Right hindlimb (tissue), 1 donor: Measurements from ENCODE around the gene SLC35G6.
"Not testable (repeated sequence)": the region's sequence is repeated elsewhere in the genome, so short reads cannot be mapped to it uniquely, and the experiment has no call there.

Experiments
- DNase-seq: peaks from one replicate; pipeline ENCODE4 v3.0.0-alpha.2; 2018

The SLC35G6 gene

DNA sequence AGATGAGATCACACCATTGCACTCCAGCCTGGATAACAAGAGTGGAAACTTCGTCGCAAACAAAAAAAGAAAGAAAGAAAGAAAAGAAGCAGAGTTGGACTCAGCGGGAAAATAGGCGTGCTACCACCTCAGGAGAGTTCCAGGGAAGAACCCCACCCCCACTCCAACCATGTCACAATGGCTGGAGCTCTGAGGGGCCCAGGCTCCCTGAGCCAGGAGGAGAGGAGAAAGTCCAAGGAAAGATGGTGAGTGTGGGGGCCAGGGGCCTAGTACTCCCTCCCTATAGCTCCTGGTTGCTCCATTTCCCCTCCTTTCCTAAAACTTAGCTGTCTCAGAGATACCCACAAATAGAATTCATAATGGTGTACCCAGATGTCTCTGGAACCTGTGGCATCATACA lies at the start of gene SLC35G6:
SLC35G6 (plus strand) TSS at position 172 of the 400 bp plus-strand sequence; CDS start at position 243, 71 bp downstream.
- not testable (repeated sequence) for DNase-seq

DNA sequence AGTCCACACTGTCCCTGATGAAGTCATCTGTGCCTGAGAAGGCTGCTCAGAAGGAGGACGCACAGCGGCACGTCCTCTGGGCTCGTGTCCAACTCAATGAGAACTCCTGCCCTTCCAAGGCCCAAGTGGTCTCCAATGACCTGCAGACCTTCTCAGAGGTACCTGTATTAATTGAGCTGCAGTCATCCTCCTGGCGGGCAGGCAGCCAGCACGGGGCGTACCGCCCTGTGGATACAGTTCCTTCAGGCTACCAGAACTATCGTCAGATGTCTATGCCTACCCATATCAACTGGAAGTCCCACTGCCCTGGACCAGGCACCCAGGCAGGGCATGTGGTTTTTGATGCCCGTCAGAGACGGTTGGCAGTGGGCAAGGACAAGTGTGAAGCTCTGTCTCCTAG lies 49.0 kb upstream of the SLC35G6 start:
- no peak for DNase-seq

DNA sequence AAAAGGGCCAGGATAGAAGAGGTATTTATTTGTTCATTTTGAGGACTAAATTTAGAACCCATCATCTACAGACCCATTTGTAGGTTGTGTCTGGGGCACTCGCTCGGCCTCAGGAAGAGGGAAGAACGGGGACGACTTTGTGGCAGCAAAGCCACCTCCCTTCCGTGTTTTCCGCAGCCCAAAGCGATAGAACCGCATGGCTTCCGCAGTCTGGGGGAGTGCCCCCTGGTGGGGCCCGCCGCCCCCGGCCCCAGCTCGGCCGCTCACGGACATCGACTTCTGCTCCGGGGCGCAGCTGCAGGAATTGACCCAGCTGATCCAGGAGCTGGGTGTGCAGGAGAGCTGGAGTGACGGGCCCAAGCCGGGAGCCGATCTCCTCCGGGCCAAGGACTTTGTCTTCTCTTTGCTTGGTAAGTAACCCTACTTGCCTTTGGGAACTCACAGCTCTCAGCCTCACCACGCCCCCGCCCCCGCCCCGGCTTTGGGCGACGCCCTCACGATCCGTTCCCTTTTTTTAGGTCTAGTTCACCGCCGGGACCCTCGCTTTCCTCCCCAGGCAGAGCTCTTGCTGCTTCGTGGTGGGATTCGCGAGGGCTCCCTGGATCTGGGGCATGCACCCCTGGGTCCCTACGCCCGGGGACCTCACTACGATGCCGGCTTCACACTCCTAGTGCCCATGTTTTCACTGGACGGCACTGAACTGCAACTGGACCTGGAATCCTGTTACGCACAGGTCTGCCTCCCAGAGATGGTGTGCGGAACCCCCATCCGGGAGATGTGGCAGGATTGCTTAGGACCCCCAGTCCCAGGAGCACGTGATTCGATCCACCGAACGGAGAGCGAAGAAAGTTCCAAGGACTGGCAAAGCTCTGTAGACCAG lies 45.3 kb upstream of the SLC35G6 start:
- DNase-seq = peak; percentile 50

DNA sequence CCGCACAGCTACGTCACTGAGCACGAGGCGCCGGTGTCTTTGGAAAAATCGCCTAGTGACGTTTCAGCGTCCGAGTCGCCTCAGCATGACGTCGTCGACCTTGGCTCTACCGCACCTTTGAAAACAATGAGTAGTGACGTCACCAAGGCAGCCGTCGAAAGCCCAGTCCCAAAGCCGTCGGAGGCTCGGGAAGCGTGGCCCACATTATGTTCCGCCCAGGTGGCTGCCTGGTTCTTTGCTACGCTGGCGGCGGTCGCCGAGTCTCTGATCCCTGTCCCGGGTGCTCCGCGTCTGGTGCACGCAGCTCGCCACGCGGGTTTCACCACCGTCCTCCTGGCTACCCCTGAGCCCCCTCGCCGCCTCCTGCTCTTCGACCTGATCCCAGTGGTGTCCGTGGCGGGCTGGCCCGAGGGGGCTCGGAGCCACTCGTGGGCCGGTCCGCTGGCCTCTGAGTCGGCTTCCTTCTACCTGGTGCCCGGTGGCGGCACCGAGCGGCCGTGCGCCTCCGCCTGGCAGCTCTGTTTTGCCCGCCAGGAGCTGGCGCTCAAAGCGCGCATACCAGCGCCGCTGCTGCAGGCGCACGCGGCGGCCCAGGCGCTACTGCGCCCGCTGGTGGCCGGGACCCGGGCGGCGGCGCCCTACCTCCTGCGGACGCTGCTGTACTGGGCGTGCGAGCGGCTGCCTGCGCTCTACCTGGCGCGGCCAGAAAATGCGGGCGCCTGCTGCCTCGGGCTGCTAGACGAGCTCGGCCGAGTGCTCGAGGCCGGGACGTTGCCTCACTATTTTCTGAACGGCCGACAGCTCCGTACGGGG lies 44.5 kb upstream of the SLC35G6 start:
- DNase-seq = peak; percentile 83

DNA sequence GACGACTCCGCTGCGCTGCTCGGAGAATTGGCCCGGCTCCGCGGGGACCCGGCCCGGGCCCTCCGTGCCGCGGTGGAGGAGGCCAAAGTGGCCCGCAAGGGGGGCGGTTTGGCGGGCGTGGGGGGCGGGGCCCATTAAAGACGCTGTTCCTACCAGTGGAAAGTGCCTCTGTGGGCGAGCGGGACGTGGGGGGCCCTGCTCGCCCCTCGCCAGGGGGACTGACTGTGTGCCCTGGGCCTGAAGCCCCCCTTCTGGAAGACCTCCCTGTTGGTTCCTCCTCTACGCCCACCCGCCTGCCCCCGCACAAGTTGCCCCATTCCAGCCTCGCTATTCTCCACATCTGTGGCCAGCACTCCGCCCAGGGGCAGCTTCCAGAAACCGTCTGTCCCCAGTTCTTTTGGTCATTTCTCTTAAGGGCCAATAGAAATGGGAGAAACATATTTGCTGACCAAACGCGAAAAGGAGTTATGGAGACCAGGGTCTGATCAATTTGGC lies 43.8 kb upstream of the SLC35G6 start:
- no peak for DNase-seq

DNA sequence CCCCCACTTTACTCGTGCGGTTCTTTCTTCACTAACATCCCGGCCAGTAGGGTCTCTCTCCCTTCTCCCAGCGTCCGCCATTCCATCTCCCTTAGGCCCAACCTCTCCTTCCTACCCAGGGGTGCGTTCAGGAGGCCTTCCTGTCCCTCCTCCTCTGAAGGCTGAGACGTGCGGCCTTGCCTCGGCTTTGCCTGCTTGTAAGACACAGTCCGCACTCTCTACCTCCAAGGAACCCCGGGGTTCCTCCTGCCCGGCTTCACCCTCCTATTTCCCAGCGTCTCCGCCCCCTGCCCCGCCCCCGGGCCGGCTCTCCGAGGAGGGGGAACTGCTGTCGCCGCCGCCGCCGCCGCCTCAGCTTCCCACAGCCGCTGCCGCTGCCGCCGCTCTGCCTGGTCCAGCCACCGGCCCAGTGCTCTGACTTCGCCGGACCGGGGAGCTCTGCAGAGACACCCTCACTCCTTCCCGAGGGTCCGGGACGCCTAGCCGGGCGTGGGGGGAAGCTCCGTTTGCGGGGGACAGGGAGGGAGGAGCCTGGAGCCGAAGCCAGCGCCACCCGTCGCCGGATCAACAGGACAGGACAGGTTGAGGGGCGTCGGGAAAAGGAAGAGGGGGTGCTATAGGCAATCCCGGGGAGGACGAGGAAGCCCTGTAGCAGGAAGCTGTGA lies 43.2 kb upstream of the SLC35G6 start:
- peak; percentile 77 for DNase-seq

DNA sequence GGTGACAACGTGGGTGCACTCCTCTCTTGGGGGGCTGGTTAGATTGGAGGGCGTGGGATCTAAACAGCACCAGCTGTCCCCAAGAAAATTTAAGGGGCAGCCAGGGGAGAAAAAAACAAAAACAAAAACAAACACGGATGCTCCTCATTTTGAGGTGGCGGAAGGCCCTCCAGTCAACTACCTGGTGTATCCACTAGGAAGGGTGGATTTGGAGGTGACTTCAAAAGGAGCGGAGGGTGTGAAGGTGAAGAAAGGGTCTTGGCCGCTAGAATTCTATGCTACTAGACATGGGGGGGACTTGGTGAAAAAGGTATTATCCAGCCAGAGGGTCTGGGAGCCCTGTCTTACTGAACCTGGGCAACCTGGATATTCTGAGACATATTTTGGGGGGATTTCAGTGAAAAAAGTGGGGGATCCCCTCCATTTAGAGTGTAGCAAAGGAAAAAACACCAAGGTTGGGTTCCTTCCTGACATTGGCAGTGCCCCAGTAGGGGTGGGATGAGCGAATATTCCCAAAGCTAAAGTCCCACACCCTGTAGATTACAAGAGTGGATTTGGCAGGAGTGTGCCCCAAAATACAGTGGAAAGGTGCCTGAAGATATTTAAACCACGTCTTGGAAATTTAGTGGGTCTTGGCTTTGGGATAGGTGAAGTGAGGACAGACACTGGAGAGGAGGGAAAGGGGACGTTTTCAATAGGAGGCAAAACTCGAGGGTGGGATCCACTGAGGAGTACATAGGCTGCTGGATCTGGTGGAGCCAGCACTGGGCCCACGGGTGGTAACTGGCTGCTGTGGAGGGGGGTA lies 42.4 kb upstream of the SLC35G6 start:
- no peak for DNase-seq

DNA sequence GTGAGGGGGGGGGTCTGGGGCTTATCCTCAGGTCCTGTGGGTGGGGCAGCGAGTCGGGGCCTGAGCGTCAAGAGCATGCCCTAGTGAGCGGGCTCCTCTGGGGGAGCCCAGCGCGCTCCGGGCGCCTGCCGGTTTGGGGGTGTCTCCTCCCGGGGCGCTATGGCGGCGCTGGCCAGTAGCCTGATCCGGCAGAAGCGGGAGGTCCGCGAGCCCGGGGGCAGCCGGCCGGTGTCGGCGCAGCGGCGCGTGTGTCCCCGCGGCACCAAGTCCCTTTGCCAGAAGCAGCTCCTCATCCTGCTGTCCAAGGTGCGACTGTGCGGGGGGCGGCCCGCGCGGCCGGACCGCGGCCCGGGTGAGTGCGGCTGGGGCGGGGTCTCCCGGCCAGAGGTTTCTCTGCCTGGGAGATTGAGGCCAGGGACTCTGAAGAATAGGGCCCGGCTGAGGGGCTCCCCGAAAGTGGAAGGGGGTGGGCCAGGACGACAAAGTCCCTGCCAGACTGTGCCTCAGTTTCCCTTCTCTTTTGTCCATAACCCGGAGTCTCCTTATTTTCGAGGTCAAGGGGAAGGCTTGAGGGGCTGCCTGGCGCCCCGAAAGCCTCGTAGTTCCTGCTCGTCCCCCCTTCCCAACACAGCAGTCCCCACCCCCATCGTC lies 41.7 kb upstream of the SLC35G6 start, which contains the start of gene FGF11:
FGF11 (plus strand) TSS at position 51 of the 651 bp plus-strand sequence; CDS start at position 160, 109 bp downstream.
- peak; percentile 56 for DNase-seq

DNA sequence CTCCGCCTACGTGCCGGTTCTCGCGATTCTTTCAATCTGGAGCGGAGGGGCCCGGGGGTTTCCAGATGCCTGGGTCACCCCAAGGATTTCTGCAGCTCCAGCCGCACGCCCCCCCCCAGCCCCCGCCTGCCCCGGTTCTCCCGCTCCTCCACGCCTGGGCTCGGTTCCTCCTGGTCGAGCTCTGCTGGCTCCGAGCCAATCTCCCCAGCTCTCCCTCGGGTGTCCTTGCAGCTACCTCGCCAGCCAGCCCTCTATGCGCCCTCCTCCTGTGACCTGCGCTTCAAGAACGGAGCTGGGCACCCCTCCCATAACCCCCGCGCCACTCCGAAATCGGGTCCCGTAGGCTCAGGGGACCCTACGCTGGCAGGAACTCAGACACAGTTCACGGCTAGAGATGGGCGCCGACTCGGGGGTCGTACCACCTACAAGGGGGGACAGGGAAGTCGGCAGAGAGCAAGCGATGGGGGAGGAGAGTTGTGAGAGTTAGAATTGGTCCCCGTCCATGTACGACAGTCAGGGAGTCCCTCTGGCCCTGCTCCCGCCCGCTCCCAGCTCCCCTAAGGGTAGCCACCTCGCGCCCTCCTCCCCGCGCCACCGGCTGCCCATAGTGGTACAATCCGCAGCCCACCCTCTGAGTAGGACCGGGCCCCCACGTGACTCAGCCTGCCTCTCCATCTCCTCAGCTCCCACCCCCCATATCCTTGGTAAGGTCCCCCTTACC lies 41.0 kb upstream of the SLC35G6 start:
- DNase-seq = peak; percentile 76

DNA sequence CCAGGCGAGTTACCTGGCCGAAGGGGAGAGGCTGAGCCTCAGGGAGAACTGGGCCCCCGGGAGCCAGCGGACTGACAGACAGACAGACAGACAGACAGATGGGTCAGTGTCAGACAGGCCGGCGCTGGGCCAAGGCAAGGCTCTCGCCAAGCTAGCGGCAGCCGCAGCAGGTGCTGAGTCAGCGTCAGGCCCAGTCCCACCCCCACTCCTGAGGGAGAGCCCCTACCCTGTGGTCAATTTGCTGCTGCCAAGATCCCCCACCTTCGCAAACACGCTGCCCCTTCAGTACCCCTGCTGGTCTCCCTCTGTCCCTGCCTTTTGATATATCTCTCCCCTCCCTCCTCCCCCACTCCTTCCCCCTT lies 40.4 kb upstream of the SLC35G6 start:
- DNase-seq = peak; percentile 77

DNA sequence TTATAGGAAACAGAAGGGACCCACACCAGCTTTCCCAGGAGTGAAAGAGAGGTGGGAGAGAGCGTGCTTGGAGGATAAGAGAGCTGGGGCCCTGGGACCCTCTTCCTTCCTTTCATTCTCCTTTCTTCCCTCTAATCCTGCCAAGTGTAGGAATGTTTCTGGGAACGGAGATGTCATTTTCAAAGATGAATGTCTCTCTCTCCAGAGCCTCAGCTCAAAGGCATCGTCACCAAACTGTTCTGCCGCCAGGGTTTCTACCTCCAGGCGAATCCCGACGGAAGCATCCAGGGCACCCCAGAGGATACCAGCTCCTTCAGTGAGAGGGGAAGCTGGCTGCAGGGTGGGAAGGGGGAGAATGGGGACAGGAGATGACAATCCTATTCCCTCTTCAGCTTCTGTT lies 40.0 kb upstream of the SLC35G6 start:
- DNase-seq = no peak

DNA sequence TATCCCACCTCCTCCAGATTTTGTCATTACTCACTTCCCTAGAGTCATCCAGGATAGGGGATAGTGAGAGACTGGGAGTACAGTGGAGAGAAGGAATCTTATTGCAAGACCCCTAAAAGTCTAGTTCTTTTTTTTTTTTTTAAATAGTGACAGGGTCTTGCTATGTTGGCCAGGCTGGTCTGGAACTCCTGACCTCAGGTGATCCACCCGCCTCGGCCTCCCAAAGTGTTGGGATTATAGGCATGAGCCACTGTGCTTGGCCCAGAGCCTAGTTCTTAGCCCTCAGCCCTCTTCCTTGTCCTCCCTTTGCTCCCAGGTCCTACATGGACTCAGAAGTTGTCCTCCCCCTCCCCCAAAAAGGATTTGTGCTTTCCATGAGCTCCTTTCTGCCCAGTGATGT lies 39.1 kb upstream of the SLC35G6 start:
- no peak for DNase-seq

DNA sequence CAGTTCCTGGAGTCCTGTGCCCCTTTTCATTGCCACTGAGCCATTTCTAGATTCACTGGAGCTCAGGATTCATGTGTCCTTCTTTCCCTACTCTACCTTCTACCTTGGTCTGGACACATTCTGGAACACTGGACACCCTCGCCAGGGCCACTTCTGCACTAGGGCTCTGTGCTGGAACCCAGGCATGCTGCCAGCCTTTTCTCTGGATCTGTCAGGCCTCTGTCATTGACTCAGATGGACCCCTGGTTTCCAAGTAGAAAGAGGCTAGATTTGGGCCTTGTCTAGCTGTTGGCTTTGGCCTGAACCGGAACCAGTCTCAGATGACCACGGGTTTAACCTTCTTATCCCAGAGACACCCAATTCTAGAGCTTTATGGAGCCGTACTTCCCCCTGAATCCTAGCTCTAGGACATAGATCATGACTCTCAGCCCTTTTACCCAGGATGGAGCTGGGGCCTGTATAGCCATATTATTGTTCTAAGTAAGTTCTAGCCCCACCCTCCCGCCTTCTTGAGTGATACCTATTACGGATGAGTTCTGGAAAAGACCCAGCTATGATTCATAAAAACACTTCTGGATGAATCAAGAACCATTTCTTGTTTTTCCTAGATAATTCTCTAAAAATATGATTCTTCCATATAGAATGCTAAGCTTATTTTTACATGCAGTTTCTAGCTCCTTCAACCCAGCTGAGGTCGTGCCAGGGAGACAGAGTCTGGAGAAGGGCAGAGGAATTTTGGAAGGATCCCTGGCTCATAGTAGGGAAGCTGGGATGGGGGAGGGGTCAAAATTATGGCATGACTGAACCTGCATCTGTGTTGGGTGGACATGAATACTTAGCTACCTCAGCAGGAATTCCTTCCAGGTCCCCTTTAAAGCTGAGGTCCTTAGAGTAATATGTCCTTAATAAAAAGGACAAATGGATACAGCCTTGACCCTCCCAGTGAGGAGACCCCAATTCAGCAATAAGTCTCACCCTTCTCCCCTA lies 37.5 kb upstream of the SLC35G6 start:
- no peak for DNase-seq

DNA sequence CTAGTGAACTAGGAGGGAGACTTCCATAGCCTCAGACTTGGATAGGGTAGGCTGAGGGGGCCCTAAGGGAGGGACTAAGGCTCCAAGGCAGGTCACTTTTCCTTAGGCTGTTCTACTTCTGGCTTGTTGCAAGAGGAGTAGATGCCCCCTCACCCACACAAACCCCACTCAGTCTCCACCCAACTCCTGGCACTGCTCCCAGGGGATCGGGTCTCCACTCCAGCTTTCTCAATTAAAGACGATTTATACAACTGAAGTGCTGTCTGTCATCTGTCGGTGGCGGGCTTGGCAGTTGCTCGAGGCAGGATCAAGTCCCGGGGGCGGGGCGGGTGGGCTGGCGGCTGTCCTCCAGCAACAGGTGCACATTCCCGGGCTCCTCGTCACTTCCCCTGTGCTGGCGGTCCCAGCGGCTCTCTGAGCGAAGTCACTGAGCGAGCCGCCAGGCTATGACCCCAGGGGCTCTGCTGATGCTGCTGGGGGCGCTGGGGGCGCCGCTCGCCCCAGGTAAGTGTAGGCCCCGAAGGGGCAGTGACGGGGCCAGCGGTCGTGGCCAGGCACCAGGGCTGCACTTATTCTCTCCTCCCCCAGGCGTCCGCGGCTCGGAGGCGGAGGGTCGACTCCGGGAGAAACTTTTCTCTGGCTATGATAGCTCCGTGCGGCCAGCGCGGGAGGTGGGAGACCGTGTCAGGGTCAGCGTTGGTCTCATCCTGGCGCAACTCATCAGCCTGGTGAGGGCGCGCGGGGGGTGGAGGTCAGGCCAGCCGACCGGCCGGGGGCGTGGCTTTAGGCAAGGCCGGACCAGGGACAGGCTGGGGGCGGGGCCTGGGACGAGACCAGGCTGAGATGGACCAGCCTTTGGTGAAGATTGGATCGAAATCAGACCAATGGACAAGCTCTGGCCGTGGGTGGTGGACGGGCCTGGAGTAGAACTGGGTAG lies 36.3 kb upstream of the SLC35G6 start, which contains the start of gene CHRNB1:
CHRNB1 (plus strand) TSS at position 380 of the 937 bp plus-strand sequence; CDS start at position 447, 67 bp downstream.
- peak; percentile 84 for DNase-seq

DNA sequence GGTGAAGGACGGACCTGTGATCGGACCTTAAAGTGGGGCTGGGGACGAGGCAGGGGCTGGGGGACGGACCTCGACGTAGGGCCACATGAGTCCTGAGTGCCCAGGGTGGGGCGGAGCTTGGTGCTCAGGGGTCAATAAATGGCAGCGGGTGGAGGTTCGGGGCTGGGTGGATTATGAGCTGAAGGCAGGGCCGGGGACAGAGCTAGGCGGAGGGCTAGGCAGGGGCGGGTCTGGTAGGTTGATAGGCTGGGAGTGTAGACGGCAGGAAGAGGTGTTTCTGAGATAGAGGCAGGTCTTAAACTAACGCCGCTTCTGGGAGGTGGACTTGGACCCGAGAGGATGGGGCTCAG lies 35.7 kb upstream of the SLC35G6 start:
- DNase-seq = no peak

DNA sequence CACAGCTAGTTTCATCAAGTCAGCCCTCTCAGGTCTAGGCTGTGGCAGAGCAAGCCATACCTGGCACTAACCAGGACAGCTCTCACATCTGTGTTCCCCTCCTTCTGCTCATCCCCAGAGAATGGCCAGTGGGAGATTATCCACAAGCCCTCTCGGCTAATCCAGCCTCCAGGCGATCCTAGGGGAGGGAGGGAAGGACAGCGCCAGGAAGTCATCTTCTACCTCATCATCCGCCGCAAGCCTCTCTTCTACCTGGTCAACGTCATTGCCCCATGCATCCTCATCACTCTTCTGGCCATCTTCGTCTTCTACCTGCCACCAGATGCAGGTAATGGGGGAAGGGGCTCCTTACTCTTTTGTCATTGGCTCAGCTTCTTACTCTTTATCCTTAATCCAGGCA lies 32.8 kb upstream of the SLC35G6 start:
- DNase-seq = no peak

DNA sequence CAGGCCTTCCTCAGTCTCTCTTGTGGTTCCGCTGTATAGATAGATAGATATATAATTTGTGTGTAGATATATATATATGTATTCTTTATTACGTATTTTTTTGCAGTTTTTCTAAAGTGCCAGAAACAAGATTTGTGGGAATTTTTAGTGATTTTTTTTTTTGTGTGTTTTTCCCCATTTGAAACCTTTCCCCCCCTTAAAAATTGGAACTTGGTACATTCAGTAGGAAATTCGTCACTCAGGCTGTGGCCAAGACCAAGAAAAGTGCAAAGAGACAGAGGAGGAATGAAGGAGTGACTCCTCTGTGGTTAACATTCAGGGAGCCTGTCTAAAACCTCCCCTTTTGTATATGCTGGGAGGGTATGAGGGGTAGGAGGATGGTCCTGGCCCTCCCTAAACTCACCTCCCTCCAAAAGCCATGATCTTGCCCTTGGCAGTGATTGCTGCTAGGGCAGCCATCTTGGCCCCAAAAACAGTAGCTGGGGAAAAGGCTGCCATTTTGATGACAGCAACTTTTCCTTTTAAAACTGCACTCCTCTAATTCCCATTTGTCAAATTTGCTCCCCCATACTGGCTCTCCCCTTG lies 21.2 kb upstream of the SLC35G6 start:
- DNase-seq = no peak
